ENCODE results near the gene TMBIM6. TPM values are rescaled to one million over a fixed set of nuclear protein-coding genes. Genes with fewer than 3 reads are reported as not detected.
"Not testable (repeated sequence)": the region's sequence is repeated elsewhere in the genome, so short reads cannot be mapped to it uniquely, and the experiment has no call there.

Gene TMBIM6
- polyA plus RNA-seq, 3 donors, result 315 to 1,453 (median 1,396) TPM

DNA sequence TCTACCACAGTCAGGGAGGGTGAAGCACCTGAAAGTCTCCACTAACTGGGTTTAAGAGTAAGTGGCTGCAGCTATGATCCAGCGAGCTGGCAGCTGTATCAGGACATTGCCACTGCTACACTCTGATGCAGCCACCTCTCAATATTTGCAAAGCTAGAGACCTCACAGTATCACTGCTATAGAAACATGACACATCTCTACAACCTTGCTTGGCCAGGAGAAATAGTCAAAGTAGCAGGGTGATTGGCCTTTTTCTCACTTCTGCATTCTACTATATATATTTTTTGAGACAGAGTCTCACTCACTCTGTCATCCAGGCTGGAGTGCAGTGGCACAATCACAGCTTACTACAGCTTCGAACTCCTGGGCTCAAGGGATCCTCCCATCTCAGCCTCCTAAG lies 24.8 kb upstream of the TMBIM6 start:
- Histone ChIP-seq H3K9ac (ENCODE audit: insufficient read depth, low read length, poor library complexity, severe bottlenecking) (no peak overlapping the region), H3K79me2 (ENCODE audit: insufficient read depth, low read length) (no peaks in the 10 kb centered on the region), H3K4me2 (replicated peaks; ENCODE audit: extremely low read depth, low read length, poor library complexity, severe bottlenecking) (no peak overlapping the region), H3K4me1 (ENCODE audit: control insufficient read depth in 1 of 2, insufficient read depth in 2 of 2, low read length in 2 of 2) (no peaks in the 10 kb centered on the region), H3K27ac (ENCODE audit: low read depth in 1 of 2, low read length in 2 of 2) (no peak overlapping the region), H3K4me3 (replicated peaks in 1 of 3; ENCODE audit: low read depth in 2 of 3, low read length in 3 of 3) (no peak overlapping the region), H3K9me3 (replicated peaks in 1 of 2; ENCODE audit: control insufficient read depth in 1 of 2, insufficient read depth in 1 of 2, low read length in 2 of 2) (peaks cover 0 to 5% of the 10 kb centered on the region in 2 donors), H3K27me3 (ENCODE audit: control insufficient read depth in 2 of 2, insufficient read depth in 2 of 2, low read length in 2 of 2) (peaks cover 0 to 3% of the 10 kb centered on the region in 2 donors), H2AFZ (ENCODE audit: insufficient read depth, low read depth, low read length, poor library complexity, severe bottlenecking) (no peak overlapping the region), H3K36me3 (replicated peaks in 1 of 2; ENCODE audit: control insufficient read depth in 1 of 2, insufficient read depth in 2 of 2, low read length in 2 of 2) (no peaks in the 10 kb centered on the region), H4K20me1 (ENCODE audit: insufficient read depth, low read length) (no peaks in the 10 kb centered on the region)
- Mint-ChIP-seq H3K27ac (no peak overlapping the region), H3K4me1 (no peaks in the 10 kb centered on the region), H3K9me3 (peaks cover 1 to 6% (median 3%) of the 10 kb centered on the region in 7 donors), H3K36me3 (no peaks in the 10 kb centered on the region), H3K4me3 (no peak overlapping the region), H3K27me3 (ENCODE audit: low read depth in 3 of 3) (peaks cover 13 to 18% (median 15%) of the 10 kb centered on the region in 3 donors)
- no peak for DNase-seq
- no CpG with 5 or more reads among the region's 2 CpGs for WGBS (ENCODE audit: insufficient coverage)
- intact Hi-C loops (cut with micrococcal nuclease), result no loop called here
- TF ChIP-seq, protein P1, sequence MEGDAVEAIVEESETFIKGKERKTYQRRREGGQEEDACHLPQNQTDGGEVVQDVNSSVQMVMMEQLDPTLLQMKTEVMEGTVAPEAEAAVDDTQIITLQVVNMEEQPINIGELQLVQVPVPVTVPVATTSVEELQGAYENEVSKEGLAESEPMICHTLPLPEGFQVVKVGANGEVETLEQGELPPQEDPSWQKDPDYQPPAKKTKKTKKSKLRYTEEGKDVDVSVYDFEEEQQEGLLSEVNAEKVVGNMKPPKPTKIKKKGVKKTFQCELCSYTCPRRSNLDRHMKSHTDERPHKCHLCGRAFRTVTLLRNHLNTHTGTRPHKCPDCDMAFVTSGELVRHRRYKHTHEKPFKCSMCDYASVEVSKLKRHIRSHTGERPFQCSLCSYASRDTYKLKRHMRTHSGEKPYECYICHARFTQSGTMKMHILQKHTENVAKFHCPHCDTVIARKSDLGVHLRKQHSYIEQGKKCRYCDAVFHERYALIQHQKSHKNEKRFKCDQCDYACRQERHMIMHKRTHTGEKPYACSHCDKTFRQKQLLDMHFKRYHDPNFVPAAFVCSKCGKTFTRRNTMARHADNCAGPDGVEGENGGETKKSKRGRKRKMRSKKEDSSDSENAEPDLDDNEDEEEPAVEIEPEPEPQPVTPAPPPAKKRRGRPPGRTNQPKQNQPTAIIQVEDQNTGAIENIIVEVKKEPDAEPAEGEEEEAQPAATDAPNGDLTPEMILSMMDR (IDR thresholded peaks at IDR 0.05), result no peak

DNA sequence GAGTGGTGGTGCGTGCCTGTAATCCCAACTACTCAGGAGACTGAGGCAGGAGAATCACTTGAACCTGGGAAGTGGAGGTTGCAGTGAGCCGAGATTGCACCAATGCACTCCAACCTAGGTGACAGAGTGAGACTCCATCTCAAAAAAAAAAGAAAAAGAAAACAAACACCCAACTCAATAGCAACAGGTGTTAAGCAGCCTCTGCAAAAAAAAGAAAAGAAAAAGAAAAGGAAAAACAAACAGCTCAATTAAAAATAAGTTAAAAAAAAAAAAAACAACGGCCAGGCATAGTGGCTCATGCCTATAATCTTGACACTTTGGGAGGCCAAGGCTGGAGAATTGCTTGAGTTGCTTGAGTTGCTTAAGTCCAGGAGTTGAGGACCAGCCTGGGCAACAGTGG lies 23.6 kb upstream of the TMBIM6 start:
- H3K79me2 ChIP-seq (ENCODE audit: insufficient read depth, low read length); H3K9me3 Mint-ChIP-seq: not testable (repeated sequence)

More for the DNA sequence above, 23.6 kb upstream of the TMBIM6 start:
- H3K4me1 Mint-ChIP-seq; H3K27me3 ChIP-seq (ENCODE audit: control insufficient read depth in 2 of 2, insufficient read depth in 2 of 2, low read length in 2 of 2); H3K4me3 Mint-ChIP-seq; H3K27ac ChIP-seq (ENCODE audit: low read depth in 1 of 2, low read length in 2 of 2); H3K36me3 Mint-ChIP-seq; H3K4me2 ChIP-seq (replicated peaks; ENCODE audit: extremely low read depth, low read length, poor library complexity, severe bottlenecking); H3K9me3 ChIP-seq (replicated peaks in 1 of 2; ENCODE audit: control insufficient read depth in 1 of 2, insufficient read depth in 1 of 2, low read length in 2 of 2); H3K4me3 ChIP-seq (replicated peaks in 1 of 3; ENCODE audit: low read depth in 2 of 3, low read length in 3 of 3); H3K36me3 ChIP-seq (replicated peaks in 1 of 2; ENCODE audit: control insufficient read depth in 1 of 2, insufficient read depth in 2 of 2, low read length in 2 of 2); intact Hi-C loops (cut with micrococcal nuclease); H3K9ac ChIP-seq (ENCODE audit: insufficient read depth, low read length, poor library complexity, severe bottlenecking); H3K4me1 ChIP-seq (ENCODE audit: control insufficient read depth in 1 of 2, insufficient read depth in 2 of 2, low read length in 2 of 2); H4K20me1 ChIP-seq (ENCODE audit: insufficient read depth, low read length); H2AFZ ChIP-seq (ENCODE audit: insufficient read depth, low read depth, low read length, poor library complexity, severe bottlenecking); DNase-seq; H3K27ac Mint-ChIP-seq: not testable (repeated sequence)
- WGBS (ENCODE audit: insufficient coverage), result no CpG with 5 or more reads among the region's 3 CpGs
- peaks cover 13 to 18% (median 13%) of the 10 kb centered on the region in 3 donors for H3K27me3 Mint-ChIP-seq (ENCODE audit: low read depth in 3 of 3)

Data from CD14-positive monocyte (primary cell).